K562 (cell line): ENCODE results near the gene MBD6. TPM values are rescaled to one million over a fixed set of nuclear protein-coding genes. Genes with fewer than 3 reads are reported as not detected.

Experiments
- CBFA2T3 ChIP-seq: fragments of 450-650 bp; IDR thresholded peaks from 2 replicates; pipeline ENCODE4 v1.6.1; 2017
- CC2D1A ChIP-seq: fragments of 450-650 bp; IDR thresholded peaks from 2 replicates; pipeline ENCODE4 v1.6.1; 2017; ENCODE audit warnings: mild to moderate bottlenecking
- CEBPB ChIP-seq: fragments of 450-650 bp; IDR thresholded peaks from 2 replicates; pipeline ENCODE4 v1.6.1; 2016; ENCODE audit warnings: missing genetic modification characterization, missing compliant biosample characterization
- FOXK2 ChIP-seq, 2 experiments: fragments of 450-650 bp; IDR thresholded peaks in 1 of 2; conservative IDR thresholded peaks in 1 of 2; 2 replicates each; pipeline ENCODE4 v1.6.1; 2016; ENCODE audit warnings: low read depth in 2 of 2, mild to moderate bottlenecking in 1 of 2
- HNRNPK ChIP-seq: fragments of 200-400 bp; formaldehyde crosslinking; IDR thresholded peaks from one replicate; pipeline ENCODE4 v1.6.1; 2018; ENCODE audit warnings: mild to moderate bottlenecking, low read depth, low read length; ENCODE audit not compliant: poor library complexity, severe bottlenecking
- HNRNPL ChIP-seq: fragments of 200-400 bp; formaldehyde crosslinking; IDR thresholded peaks from 2 replicates; pipeline ENCODE4 v1.6.1; 2017; ENCODE audit warnings: low read depth, mild to moderate bottlenecking, low read length
- ILF3 ChIP-seq: fragments of 450-650 bp; IDR thresholded peaks from 2 replicates; pipeline ENCODE4 v1.6.1; 2018; ENCODE audit warnings: antibody characterized with exemption, mild to moderate bottlenecking, moderate library complexity, borderline replicate concordance
- KLF1 ChIP-seq: fragments of 450-650 bp; IDR thresholded peaks from 2 replicates; pipeline ENCODE4 v1.6.1; 2016; ENCODE audit warnings: missing genetic modification characterization, missing compliant biosample characterization
- MAZ ChIP-seq, 2 experiments: fragments of 450-650 bp in 1 of 2; sonication (generic) in 1 of 2; formaldehyde crosslinking; IDR thresholded peaks in 1 of 2; conservative IDR thresholded peaks in 1 of 2; 2 replicates each; pipeline versions ENCODE4 v1.4.0 to v1.5.0; 2020; ENCODE audit warnings: mild to moderate bottlenecking in 1 of 2, missing genetic modification reagents in 1 of 2
- PHF21A ChIP-seq: fragments of 450-650 bp; IDR thresholded peaks from 2 replicates; pipeline ENCODE4 v1.6.1; 2017; ENCODE audit warnings: low read depth, borderline replicate concordance
- PHTF2 ChIP-seq: fragments of 250-450 bp; sonication (Bioruptor Pico); IDR thresholded peaks from 2 replicates; pipeline ENCODE4 v1.5.0; 2021; ENCODE audit warnings: mild to moderate bottlenecking
- SRSF3 ChIP-seq: fragments of 200-400 bp; formaldehyde crosslinking; IDR thresholded peaks from 2 replicates; pipeline ENCODE4 v1.6.1; 2016; ENCODE audit warnings: mild to moderate bottlenecking, low read length, moderate library complexity; ENCODE audit not compliant: insufficient read depth
- STAT5B ChIP-seq: fragments of 250-450 bp; sonication (Bioruptor Pico); IDR thresholded peaks from 2 replicates; pipeline ENCODE4 v1.8.0; 2021; ENCODE audit warnings: mild to moderate bottlenecking, inconsistent platforms
- ZNF280B ChIP-seq: fragments of 250-450 bp; sonication (Bioruptor Pico); IDR thresholded peaks from 2 replicates; pipeline ENCODE4 v1.5.1; 2021; ENCODE audit warnings: mild to moderate bottlenecking
- ZNF324 ChIP-seq: fragments of 250-450 bp; sonication (Bioruptor Pico); IDR thresholded peaks from 2 replicates; pipeline ENCODE4 v1.4.0; 2020; ENCODE audit warnings: mild to moderate bottlenecking
- ZNF639 ChIP-seq, 2 experiments: fragments of 200-800 bp in 1 of 2; sonication (Bioruptor generic) in 1 of 2; sonication (generic) in 1 of 2; formaldehyde crosslinking in 1 of 2; IDR thresholded peaks in 1 of 2; conservative IDR thresholded peaks in 1 of 2; 2 replicates each; pipeline versions ENCODE4 v1.5.0 to v1.6.1; 2016 to 2020; ENCODE audit warnings: missing compliant biosample characterization in 1 of 2, missing genetic modification characterization in 1 of 2, missing genetic modification reagents in 1 of 2
- ZNF785 ChIP-seq: fragments of 250-450 bp; sonication (Bioruptor Pico); IDR thresholded peaks from 2 replicates; pipeline ENCODE4 v1.4.0; 2020; ENCODE audit warnings: mild to moderate bottlenecking
- polyA plus RNA-seq, 8 experiments: library from polyadenylated mRNA; depleted of rRNA in 4 of 8; stranded (reverse) in 5 of 8; unstranded in 3 of 8; fragments of >200 nt; fragmentation: Nextera tagmentation in 2 of 8; fragmentation: Illumina TruSeq in 1 of 8; extraction: Ambion mirVana in 2 of 8; extraction: Trizol in 1 of 8; gene quantifications; 2 replicates each; pipeline versions ENCODE4 v1.2.1 to v1.2.3, GENCODE V29; 2011 to 2014; ENCODE audit warnings: inconsistent platforms in 1 of 8, missing spikeins in 1 of 8
- total RNA-seq, 7 experiments: library from RNA; depleted of rRNA in 6 of 7; stranded (reverse); fragments of >200 nt in 6 of 7; fragmentation: Illumina TruSeq in 2 of 7; extraction: Trizol in 2 of 7; gene quantifications; 2 replicates each; pipeline versions ENCODE4 v1.2.1 to v1.2.3, GENCODE V29; 2011 to 2021; ENCODE audit warnings: low replicate concordance in 1 of 7
- TF ChIP-seq, protein P1 (sequence below): fragments of 450-650 bp; IDR thresholded peaks from 2 replicates; pipeline ENCODE4 v1.6.1; 2016; ENCODE audit warnings: low read depth, mild to moderate bottlenecking, moderate library complexity
- TF ChIP-seq, protein P2 (sequence below): fragments of 200-400 bp; formaldehyde crosslinking; IDR thresholded peaks from 2 replicates; pipeline ENCODE4 v1.6.1; 2017; ENCODE audit warnings: mild to moderate bottlenecking, low read depth, low read length, moderate library complexity
- TF ChIP-seq, protein P3 (sequence below): fragments of 450-650 bp; IDR thresholded peaks from 2 replicates; pipeline ENCODE4 v1.6.1; 2018; ENCODE audit warnings: mild to moderate bottlenecking, low read depth; ENCODE audit not compliant: partially characterized antibody

The MBD6 gene
- total and polyA plus RNA-seq, 9 of the 15 experiments (the other 6 are each of a cell fraction or from before 2014, with no cell fraction given): 2.0 to 54.8 (median 3.8) TPM

- TF ChIP-seq FOXK2 (conservative IDR thresholded peaks at IDR 0.05 in 1 of 2, IDR thresholded peaks at IDR 0.05 in 1 of 2; ENCODE audit: low read depth in 2 of 2) (0 out of 4 replicates have a peak, but pooled peaks of 1 of the 2 experiments have one; percentile 16), HNRNPK (peak; percentile 98), MAZ (CRISPR knock-in tag; conservative IDR thresholded peaks at IDR 0.05 in 1 of 2, IDR thresholded peaks at IDR 0.05 in 1 of 2) (no peak; a peak in 2 of 4 replicates), KLF1 (tag) (no peak), ZNF639 (CRISPR knock-in tag; conservative IDR thresholded peaks at IDR 0.05 in 1 of 2, IDR thresholded peaks at IDR 0.05 in 1 of 2) (peak in 1 of 2 experiments; percentile 95; a peak in 2 of 4 replicates), ILF3 (no peak), STAT5B (CRISPR knock-in tag) (no peak), SRSF3 (no peak), HNRNPL (no peak), ZNF324 (CRISPR knock-in tag) (no peak), CC2D1A (0 out of 2 replicates have a peak, but pooled peaks have one; percentile 23), CBFA2T3 (no peak), PHF21A (no peak), PHTF2 (CRISPR knock-in tag) (no peak), ZNF785 (CRISPR knock-in tag) (no peak), ZNF280B (CRISPR knock-in tag) (no peak), CEBPB (tag) (peak; percentile 47)
- TF ChIP-seq, protein P1, sequence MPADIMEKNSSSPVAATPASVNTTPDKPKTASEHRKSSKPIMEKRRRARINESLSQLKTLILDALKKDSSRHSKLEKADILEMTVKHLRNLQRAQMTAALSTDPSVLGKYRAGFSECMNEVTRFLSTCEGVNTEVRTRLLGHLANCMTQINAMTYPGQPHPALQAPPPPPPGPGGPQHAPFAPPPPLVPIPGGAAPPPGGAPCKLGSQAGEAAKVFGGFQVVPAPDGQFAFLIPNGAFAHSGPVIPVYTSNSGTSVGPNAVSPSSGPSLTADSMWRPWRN: no peak
- TF ChIP-seq, protein P2, sequence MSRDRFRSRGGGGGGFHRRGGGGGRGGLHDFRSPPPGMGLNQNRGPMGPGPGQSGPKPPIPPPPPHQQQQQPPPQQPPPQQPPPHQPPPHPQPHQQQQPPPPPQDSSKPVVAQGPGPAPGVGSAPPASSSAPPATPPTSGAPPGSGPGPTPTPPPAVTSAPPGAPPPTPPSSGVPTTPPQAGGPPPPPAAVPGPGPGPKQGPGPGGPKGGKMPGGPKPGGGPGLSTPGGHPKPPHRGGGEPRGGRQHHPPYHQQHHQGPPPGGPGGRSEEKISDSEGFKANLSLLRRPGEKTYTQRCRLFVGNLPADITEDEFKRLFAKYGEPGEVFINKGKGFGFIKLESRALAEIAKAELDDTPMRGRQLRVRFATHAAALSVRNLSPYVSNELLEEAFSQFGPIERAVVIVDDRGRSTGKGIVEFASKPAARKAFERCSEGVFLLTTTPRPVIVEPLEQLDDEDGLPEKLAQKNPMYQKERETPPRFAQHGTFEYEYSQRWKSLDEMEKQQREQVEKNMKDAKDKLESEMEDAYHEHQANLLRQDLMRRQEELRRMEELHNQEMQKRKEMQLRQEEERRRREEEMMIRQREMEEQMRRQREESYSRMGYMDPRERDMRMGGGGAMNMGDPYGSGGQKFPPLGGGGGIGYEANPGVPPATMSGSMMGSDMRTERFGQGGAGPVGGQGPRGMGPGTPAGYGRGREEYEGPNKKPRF: no peak
- TF ChIP-seq, protein P3, sequence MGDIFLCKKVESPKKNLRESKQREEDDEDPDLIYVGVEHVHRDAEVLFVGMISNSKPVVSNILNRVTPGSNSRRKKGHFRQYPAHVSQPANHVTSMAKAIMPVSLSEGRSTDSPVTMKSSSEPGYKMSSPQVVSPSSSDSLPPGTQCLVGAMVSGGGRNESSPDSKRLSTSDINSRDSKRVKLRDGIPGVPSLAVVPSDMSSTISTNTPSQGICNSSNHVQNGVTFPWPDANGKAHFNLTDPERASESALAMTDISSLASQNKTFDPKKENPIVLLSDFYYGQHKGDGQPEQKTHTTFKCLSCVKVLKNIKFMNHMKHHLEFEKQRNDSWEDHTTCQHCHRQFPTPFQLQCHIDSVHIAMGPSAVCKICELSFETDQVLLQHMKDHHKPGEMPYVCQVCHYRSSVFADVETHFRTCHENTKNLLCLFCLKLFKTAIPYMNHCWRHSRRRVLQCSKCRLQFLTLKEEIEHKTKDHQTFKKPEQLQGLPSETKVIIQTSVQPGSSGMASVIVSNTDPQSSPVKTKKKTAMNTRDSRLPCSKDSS: no peak
Observed at GRCh38 chr12:57522887-57523705, 472 bp downstream of the MBD6 start (continued).
